ENCODE measurements around the gene STPG3.
A peak's percentile ranks its signal among the peaks of the same experiment; 100 is the strongest.

DNA sequence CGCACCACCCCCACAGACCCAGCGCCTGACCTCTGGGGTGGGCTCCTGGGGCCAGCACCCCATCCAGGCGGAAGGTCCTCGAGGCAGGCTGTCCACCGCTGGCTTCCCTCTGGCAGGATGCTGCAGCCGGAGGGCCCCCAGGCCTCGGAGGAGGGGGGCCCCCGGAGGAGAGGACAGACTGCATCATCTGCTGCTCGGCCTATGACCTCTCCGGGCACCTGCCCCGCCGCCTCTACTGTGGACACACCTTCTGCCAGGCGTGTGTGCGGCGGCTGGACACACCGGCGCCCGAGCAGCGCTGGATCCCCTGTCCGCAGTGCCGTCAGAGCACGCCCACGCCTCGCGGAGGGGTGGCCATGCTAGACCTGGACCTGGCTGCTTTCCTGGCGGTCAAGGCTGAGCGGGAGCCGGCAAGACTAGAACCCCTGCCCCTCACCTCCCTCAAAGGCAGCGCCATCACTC, 22.5 kb upstream of the STPG3 start:
- peak in 1 of 3 donors; percentile 3 for TF ChIP-seq POLR2AphosphoS5 (IDR thresholded peaks at IDR 0.05)
- TF ChIP-seq, protein P1, sequence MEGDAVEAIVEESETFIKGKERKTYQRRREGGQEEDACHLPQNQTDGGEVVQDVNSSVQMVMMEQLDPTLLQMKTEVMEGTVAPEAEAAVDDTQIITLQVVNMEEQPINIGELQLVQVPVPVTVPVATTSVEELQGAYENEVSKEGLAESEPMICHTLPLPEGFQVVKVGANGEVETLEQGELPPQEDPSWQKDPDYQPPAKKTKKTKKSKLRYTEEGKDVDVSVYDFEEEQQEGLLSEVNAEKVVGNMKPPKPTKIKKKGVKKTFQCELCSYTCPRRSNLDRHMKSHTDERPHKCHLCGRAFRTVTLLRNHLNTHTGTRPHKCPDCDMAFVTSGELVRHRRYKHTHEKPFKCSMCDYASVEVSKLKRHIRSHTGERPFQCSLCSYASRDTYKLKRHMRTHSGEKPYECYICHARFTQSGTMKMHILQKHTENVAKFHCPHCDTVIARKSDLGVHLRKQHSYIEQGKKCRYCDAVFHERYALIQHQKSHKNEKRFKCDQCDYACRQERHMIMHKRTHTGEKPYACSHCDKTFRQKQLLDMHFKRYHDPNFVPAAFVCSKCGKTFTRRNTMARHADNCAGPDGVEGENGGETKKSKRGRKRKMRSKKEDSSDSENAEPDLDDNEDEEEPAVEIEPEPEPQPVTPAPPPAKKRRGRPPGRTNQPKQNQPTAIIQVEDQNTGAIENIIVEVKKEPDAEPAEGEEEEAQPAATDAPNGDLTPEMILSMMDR (IDR thresholded peaks at IDR 0.05 in 8 of 11, conservative IDR thresholded peaks at IDR 0.05 in 3 of 11), result no peak
- TF ChIP-seq POLR2A (IDR thresholded peaks at IDR 0.05), result no peak

All from spleen (tissue), 7 donors.